Type B pancreatic cell (in vitro differentiated cells): ENCODE results near the gene CCDC57. TPM values are rescaled to one million over a fixed set of nuclear protein-coding genes. Genes with fewer than 3 reads are reported as not detected.

Experiments used
- DNase-seq: peaks from one replicate; pipeline ENCODE4 v3.0.0; 2021; ENCODE audit warnings: mixed read lengths; ENCODE audit not compliant: unreplicated experiment; ENCODE audit errors: extremely low spot score
- H3K27ac Mint-ChIP-seq: 2 replicates; pipeline ENCODE4 v1.8.0; 2021; ENCODE audit warnings: mild to moderate bottlenecking, mixed read lengths
- H3K27me3 Mint-ChIP-seq: 2 replicates; pipeline ENCODE4 v1.8.0; 2021; ENCODE audit warnings: mixed read lengths
- H3K36me3 Mint-ChIP-seq: 2 replicates; pipeline ENCODE4 v1.8.0; 2021; ENCODE audit warnings: mixed read lengths
- H3K4me1 Mint-ChIP-seq: one replicate; pipeline ENCODE4 v1.8.0; 2021; ENCODE audit warnings: mixed read lengths; ENCODE audit not compliant: unreplicated experiment
- H3K4me3 Mint-ChIP-seq: 2 replicates; pipeline ENCODE4 v1.8.0; 2021; ENCODE audit warnings: mild to moderate bottlenecking, mixed read lengths
- H3K9me3 Mint-ChIP-seq: 2 replicates; pipeline ENCODE4 v1.8.0; 2021; ENCODE audit warnings: mixed read lengths
- CTCF ChIP-seq: fragments of 200-600 bp; sonication (generic); conservative IDR thresholded peaks from 2 replicates; pipeline ENCODE4 v1.5.0; 2021; ENCODE audit warnings: antibody characterized with exemption, mild to moderate bottlenecking
- total RNA-seq: library from RNA; stranded (reverse); gene quantifications from 2 replicates; pipeline ENCODE4 v1.2.1, GENCODE V29; 2021; ENCODE audit warnings: low replicate concordance

CCDC57 gene
- total RNA-seq, 1 donor from 2014 or later = 58.7 TPM

- H3K4me1 Mint-ChIP-seq = peaks cover 29% of the 10 kb centered on the region
- no peaks in the 10 kb centered on the region for H3K27me3 Mint-ChIP-seq
- H3K4me3 Mint-ChIP-seq = no peak overlapping the region
- no peak for TF ChIP-seq CTCF
- H3K9me3 Mint-ChIP-seq = no peaks in the 10 kb centered on the region
- peaks cover 14% of the 10 kb centered on the region for H3K36me3 Mint-ChIP-seq
- no peak for DNase-seq
- H3K27ac Mint-ChIP-seq = no peak overlapping the region
These were observed 90.7 kb downstream of the CCDC57 start for GRCh38 chr17:82121660-82122629.

GRCh38 chr17:82121246-82121645, 91.4 kb downstream of the CCDC57 start:
- H3K27ac Mint-ChIP-seq = no peak overlapping the region
- peaks cover 29% of the 10 kb centered on the region for H3K4me1 Mint-ChIP-seq
- no peak for TF ChIP-seq CTCF
- no peak for DNase-seq
- H3K9me3 Mint-ChIP-seq = no peaks in the 10 kb centered on the region
- peaks cover 12% of the 10 kb centered on the region for H3K36me3 Mint-ChIP-seq
- no peak overlapping the region for H3K4me3 Mint-ChIP-seq
- no peaks in the 10 kb centered on the region for H3K27me3 Mint-ChIP-seq

GRCh38 chr17:82120148-82120547, 92.5 kb downstream of the CCDC57 start:
- Mint-ChIP-seq H3K27me3 (no peaks in the 10 kb centered on the region), H3K4me1 (peaks cover 29% of the 10 kb centered on the region), H3K9me3 (no peaks in the 10 kb centered on the region), H3K4me3 (no peak overlapping the region), H3K27ac (no peak overlapping the region), H3K36me3 (peaks cover 11% of the 10 kb centered on the region)
- no peak for TF ChIP-seq CTCF
- no peak for DNase-seq

- Mint-ChIP-seq H3K27ac (peak overlapping the region; percentile 74), H3K4me1 (peaks cover 29% of the 10 kb centered on the region), H3K36me3 (peaks cover 8% of the 10 kb centered on the region), H3K4me3 (peak overlapping the region; percentile 69), H3K9me3 (no peaks in the 10 kb centered on the region), H3K27me3 (no peaks in the 10 kb centered on the region)
- DNase-seq = no peak
- no peak for TF ChIP-seq CTCF
These were observed 93.7 kb downstream of the CCDC57 start for GRCh38 chr17:82118815-82119380.

- H3K27ac Mint-ChIP-seq = peak overlapping the region; percentile 74
These were observed 94.4 kb downstream of the CCDC57 start for GRCh38 chr17:82118168-82118814.

More at GRCh38 chr17:82118168-82118814, 94.4 kb downstream of the CCDC57 start:
- H3K4me3 Mint-ChIP-seq = peak overlapping the region; percentile 69
- H3K36me3 Mint-ChIP-seq = peaks cover 3% of the 10 kb centered on the region
- H3K4me1 Mint-ChIP-seq = peaks cover 29% of the 10 kb centered on the region
- no peak for TF ChIP-seq CTCF
- H3K27me3 Mint-ChIP-seq = no peaks in the 10 kb centered on the region
- H3K9me3 Mint-ChIP-seq = no peaks in the 10 kb centered on the region
- no peak for DNase-seq
